PC-3 (cell line): ENCODE measurements around the gene PGC. TPM values are rescaled to one million over a fixed set of nuclear protein-coding genes. Genes with fewer than 3 reads are reported as not detected.

Experiments
- ATAC-seq: fragments of 200-7000 bp; cut with Tn5 transposase; 2 replicates; pipeline ENCODE4 v1.9.1; 2020; ENCODE audit warnings: mild to moderate bottlenecking, moderate library complexity
- BruUV-seq: library from RNA; stranded (reverse); fragments of 400-500 nt; replicated peaks from 2 replicates; lab custom pipeline; 2021; lab: Mats Ljungman, UMichigan
- CTCF ChIA-PET: fragments of 300-600 bp; sonication (Branson Sonifier 250); formaldehyde crosslinking; loops from one replicate; lab custom pipeline; 2022; ENCODE audit warnings: antibody characterized with exemption; lab: Charles Lee
- POLR2A ChIA-PET: fragments of 300-600 bp; sonication (Branson Sonifier 250); formaldehyde crosslinking; loops from one replicate; lab custom pipeline; 2022; ENCODE audit warnings: antibody characterized with exemption; ENCODE audit not compliant: unreplicated experiment; lab: Charles Lee
- DNase-seq: peaks from one replicate; pipeline ENCODE4 v3.0.0-alpha.2; 2015
- H2AFZ ChIP-seq: fragments of 300-600 bp; sonication (generic); 2 replicates; pipeline ENCODE4 v1.6.0; 2016; ENCODE audit warnings: antibody characterized with exemption, low read length
- H3F3A ChIP-seq: fragments of 300-600 bp; sonication (generic); one replicate; pipeline ENCODE4 v1.6.0; 2017; ENCODE audit warnings: antibody characterized with exemption, low read length, control low read depth, mild to moderate bottlenecking; ENCODE audit not compliant: unreplicated experiment
- H3K27ac ChIP-seq: fragments of 300-600 bp; sonication (generic); 2 replicates; pipeline ENCODE4 v1.5.1; 2016; ENCODE audit warnings: mild to moderate bottlenecking, low read length
- H3K27me3 ChIP-seq: fragments of 300-600 bp; sonication (generic); 2 replicates; pipeline ENCODE4 v1.6.1; 2016; ENCODE audit warnings: low read length, mixed read lengths
- H3K36me3 ChIP-seq: fragments of 300-600 bp; sonication (generic); 2 replicates; pipeline ENCODE4 v1.6.1; 2016; ENCODE audit warnings: low read depth, mixed run types, low read length, mixed read lengths
- H3K4me1 ChIP-seq: fragments of 300-600 bp; sonication (generic); 2 replicates; pipeline ENCODE4 v1.5.1; 2016; ENCODE audit warnings: low read length; ENCODE audit not compliant: insufficient read depth
- H3K4me2 ChIP-seq: fragments of 300-600 bp; sonication (generic); 2 replicates; pipeline ENCODE4 v1.6.0; 2016; ENCODE audit warnings: low read length
- H3K4me3 ChIP-seq: fragments of 300-600 bp; sonication (generic); 2 replicates; pipeline ENCODE4 v1.5.1; 2016; ENCODE audit warnings: mild to moderate bottlenecking, low read length, mixed read lengths
- H3K79me2 ChIP-seq: fragments of 300-600 bp; sonication (generic); 2 replicates; pipeline ENCODE4 v1.6.1; 2017; ENCODE audit warnings: low read length, mixed read lengths
- H3K9ac ChIP-seq: fragments of 300-600 bp; sonication (generic); 2 replicates; pipeline ENCODE4 v1.6.0; 2016; ENCODE audit warnings: mild to moderate bottlenecking, low read length
- H3K9me2 ChIP-seq: fragments of 300-600 bp; sonication (generic); replicated peaks from 2 replicates; pipeline ENCODE4 v1.6.1; 2016; ENCODE audit warnings: mixed run types, low read length, mixed read lengths
- H3K9me3 ChIP-seq: fragments of 300-600 bp; sonication (generic); 2 replicates; pipeline ENCODE4 v1.6.1; 2016; ENCODE audit warnings: low read length, mixed read lengths
- H4K20me1 ChIP-seq: fragments of 300-600 bp; sonication (generic); 2 replicates; pipeline ENCODE4 v1.6.1; 2016; ENCODE audit warnings: low read length, mixed read lengths
- CTCF ChIP-seq: fragments of 300-600 bp; sonication (generic); conservative IDR thresholded peaks from 2 replicates; pipeline ENCODE4 v1.5.1; 2017; ENCODE audit warnings: antibody characterized with exemption, low read depth, mild to moderate bottlenecking, low read length
- EZH2 ChIP-seq: fragments of 300-600 bp; sonication (generic); IDR thresholded peaks from one replicate; pipeline ENCODE4 v1.6.1; 2017; ENCODE audit warnings: antibody characterized with exemption, mild to moderate bottlenecking, low read length; ENCODE audit not compliant: unreplicated experiment
- EZH2phosphoT487 ChIP-seq: fragments of 300-600 bp; sonication (generic); IDR thresholded peaks from 2 replicates; pipeline ENCODE4 v1.6.1; 2018; ENCODE audit warnings: mild to moderate bottlenecking, antibody characterized with exemption, low read length, borderline replicate concordance
- intact Hi-C: fragments of 100-400 bp; cut with micrococcal nuclease; formaldehyde crosslinking; loops from 2 replicates; pipeline ENCODE4 v1.9.0; 2023
- total RNA-seq: library from RNA; depleted of rRNA; stranded (reverse); fragments of >200 nt; gene quantifications from 2 replicates; pipeline ENCODE4 v1.2.3, GENCODE V29; 2014; rRNA removed

Gene PGC
- total RNA-seq, 1 experiment from 2014 or later, result not detected

GRCh38 chr6:41688256-41688965 lies 58.8 kb downstream of the PGC start:
- no TSS peak for BruUV-seq
- H3K27ac ChIP-seq, result no peak overlapping the region
- no peak for ATAC-seq
- TF ChIP-seq CTCF (no peak), EZH2phosphoT487 (no peak), EZH2 (no peak)
- no peaks in the 10 kb centered on the region for H3K36me3 ChIP-seq
- H3K27me3 ChIP-seq, result no peaks in the 10 kb centered on the region
- H3K4me3 ChIP-seq, result no peak overlapping the region
- H4K20me1 ChIP-seq, result no peaks in the 10 kb centered on the region
- intact Hi-C loops, result no loop called here
- H3K79me2 ChIP-seq, result no peaks in the 10 kb centered on the region
- POLR2A ChIA-PET, result no interaction called here
- H3K9ac ChIP-seq, result no peak overlapping the region
- no peak overlapping the region for H2AFZ ChIP-seq
- no peak for DNase-seq
- CTCF ChIA-PET, result no interaction called here
- H3K4me2 ChIP-seq, result no peak overlapping the region
- H3K9me2 ChIP-seq, result no peaks in the 10 kb centered on the region
- H3K4me1 ChIP-seq, result peaks cover 8% of the 10 kb centered on the region
- H3F3A ChIP-seq, result no peaks in the 10 kb centered on the region
- H3K9me3 ChIP-seq, result no peaks in the 10 kb centered on the region

- no peaks in the 10 kb centered on the region for H3K36me3 ChIP-seq
- no peaks in the 10 kb centered on the region for H3K9me2 ChIP-seq
- TF ChIP-seq CTCF, result no peak
- TF ChIP-seq EZH2, result no peak
- TF ChIP-seq EZH2phosphoT487, result no peak
- H3K4me1 ChIP-seq, result peaks cover 8% of the 10 kb centered on the region
- ChIA-PET CTCF (no interaction called here), POLR2A (no interaction called here)
- intact Hi-C loops, result no loop called here
- H3F3A ChIP-seq, result no peaks in the 10 kb centered on the region
- H2AFZ ChIP-seq, result no peak overlapping the region
- ATAC-seq, result no peak
- no peaks in the 10 kb centered on the region for H3K27me3 ChIP-seq
- no peak overlapping the region for H3K27ac ChIP-seq
- BruUV-seq, result no TSS peak
- no peak for DNase-seq
- H3K4me2 ChIP-seq, result no peak overlapping the region
- H3K79me2 ChIP-seq, result no peaks in the 10 kb centered on the region
- H3K4me3 ChIP-seq, result no peak overlapping the region
- H3K9me3 ChIP-seq, result no peaks in the 10 kb centered on the region
- no peaks in the 10 kb centered on the region for H4K20me1 ChIP-seq
- H3K9ac ChIP-seq, result no peak overlapping the region
Observed at GRCh38 chr6:41687501-41688175, 59.6 kb downstream of the PGC start.

Other genes starting within 250 kb of the PGC start
- gene FOXP4, start 201.0 kb downstream of the PGC start, total RNA-seq, result 6.7 and 15.5 TPM in 2 replicates
- gene MDFI, start 108.9 kb downstream of the PGC start, total RNA-seq, result 96.4 and 113 TPM in 2 replicates
- gene TFEB, start 11.8 kb downstream of the PGC start, total RNA-seq, result 4.2 and 5.5 TPM in 2 replicates
- gene FRS3, start 32.5 kb upstream of the PGC start, total RNA-seq, result 3.9 and 4.3 TPM in 2 replicates
- 0.26 and 1.7 TPM in 2 replicates for gene PRICKLE4, start 33.4 kb upstream of the PGC start, total RNA-seq
- gene TOMM6, start 40.3 kb upstream of the PGC start, total RNA-seq, result 142 and 162 TPM in 2 replicates
- gene USP49, start 148.0 kb upstream of the PGC start, total RNA-seq, result 2.3 and 5.7 TPM in 2 replicates
- gene MED20, start 173.7 kb upstream of the PGC start, total RNA-seq, result 27.5 and 28.5 TPM in 2 replicates
- gene BYSL, start 174.1 kb upstream of the PGC start, total RNA-seq, result 46.5 and 84.1 TPM in 2 replicates
- gene CCND3, start 194.4 kb upstream of the PGC start, total RNA-seq, result 44.7 and 49.9 TPM in 2 replicates